HG03520 (cell line): ENCODE results near the gene DOK6.

Experiments
- ATAC-seq: cut with Tn5 transposase; IDR thresholded peaks from one replicate; pipeline ENCODE4 v1.9.1; 2021; ENCODE audit warnings: mild to moderate bottlenecking, moderate library complexity; ENCODE audit not compliant: unreplicated experiment

The DOK6 gene

GRCh38 chr18:69531973-69532372 is 131.3 kb downstream of the DOK6 start:
- no peak for ATAC-seq

- ATAC-seq, result no peak
These were observed 136.5 kb downstream of the DOK6 start for GRCh38 chr18:69537183-69537582.

DNA sequence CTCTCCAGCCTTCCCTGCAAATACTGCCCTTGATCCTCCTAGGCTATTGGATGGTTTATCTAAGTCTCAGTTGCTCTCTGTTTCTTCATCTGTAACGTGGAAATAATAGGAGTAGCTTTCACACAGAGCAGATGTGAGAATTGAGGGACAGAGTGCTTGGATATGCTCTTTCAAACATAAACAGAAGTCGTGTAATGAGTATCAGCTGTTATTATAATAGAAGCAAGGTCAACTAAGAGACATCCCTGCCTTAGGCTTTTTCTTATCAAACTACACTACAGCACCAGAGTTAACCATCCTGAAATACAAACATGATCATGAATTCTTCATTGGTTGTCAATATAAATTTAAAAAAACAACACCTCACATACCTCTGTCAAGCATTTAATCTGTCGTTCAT is 138.2 kb downstream of the DOK6 start:
- ATAC-seq, result no peak

GRCh38 chr18:69539404-69539803 is 138.7 kb downstream of the DOK6 start:
- no peak for ATAC-seq

DNA sequence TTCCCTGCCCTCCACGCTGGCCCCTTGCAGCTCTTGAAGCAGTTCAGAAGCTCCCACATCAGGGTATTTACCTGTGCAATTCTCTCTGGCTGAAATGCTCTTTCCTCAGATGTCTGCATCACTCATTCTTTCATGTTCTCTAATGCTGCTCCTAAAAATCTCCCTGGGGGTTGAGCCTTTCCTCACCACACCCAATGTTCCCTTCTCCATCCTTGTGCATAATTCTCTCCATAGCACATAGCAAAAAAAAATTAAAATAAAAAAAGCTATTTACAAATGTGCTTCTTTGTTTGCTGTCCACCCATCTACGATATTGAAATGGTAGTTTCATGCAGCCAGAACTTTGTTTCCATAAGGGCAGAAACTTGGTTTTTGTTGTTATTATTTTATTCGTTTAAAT is 155.5 kb downstream of the DOK6 start:
- ATAC-seq, result no peak

DNA sequence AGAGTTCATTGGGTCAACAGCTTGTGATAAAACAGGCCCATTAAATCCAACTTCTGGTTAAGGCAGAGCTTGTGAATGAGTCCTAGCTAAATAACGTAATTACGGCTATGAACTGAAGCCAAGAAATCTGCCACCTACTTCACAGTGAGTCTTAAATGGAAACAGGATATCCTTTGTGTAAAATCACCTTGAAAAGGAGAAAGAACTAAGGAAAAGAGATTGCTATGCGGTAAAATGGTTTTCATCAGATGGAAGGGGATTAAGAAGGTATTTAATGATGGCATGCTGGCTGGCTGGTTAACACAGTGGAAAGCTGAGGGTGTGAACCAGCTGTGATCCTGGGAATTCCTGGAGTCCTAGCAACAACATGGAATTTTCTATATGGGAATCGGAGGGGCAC is 156.6 kb downstream of the DOK6 start:
- ATAC-seq, result no peak

DNA sequence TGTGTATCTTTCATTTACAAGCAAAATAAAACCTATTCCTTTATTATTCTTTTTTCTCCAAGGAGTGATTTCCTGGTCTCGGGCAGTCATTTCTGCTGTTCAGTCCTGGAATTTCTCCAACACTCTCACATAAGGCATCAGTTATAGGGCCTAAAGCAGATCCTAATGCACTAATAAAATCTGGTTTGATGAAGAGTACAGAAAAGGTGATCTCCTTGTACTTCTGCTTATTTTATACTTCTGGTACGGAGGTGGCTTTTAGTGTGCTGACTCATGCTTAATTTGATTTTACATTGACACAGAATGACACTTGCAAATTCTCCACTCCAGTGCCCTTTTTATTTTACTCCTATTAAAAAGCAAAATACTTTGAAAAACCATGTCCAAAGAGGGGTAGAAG is 157.4 kb downstream of the DOK6 start:
- no peak for ATAC-seq

DNA sequence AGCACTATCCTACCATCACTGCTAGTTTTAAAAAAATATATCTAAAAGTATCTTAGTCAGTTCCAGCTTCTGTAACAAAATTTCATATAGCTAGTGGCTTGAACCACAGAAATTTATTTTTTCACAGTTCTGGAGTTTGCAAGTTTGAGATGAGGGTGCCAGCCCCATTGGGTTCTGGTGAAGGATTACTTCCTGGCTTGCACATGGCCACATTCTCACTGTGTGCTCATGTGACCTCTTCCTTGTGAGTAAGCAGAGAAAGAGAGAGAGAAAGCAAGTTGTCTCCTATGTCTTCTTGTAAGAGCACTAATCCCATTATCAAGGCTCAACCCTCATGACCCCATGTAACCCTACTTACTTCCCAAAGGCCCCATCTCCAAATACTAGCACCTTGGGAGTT is 158.9 kb downstream of the DOK6 start:
- no peak for ATAC-seq

GRCh38 chr18:69564602-69565001 is 163.9 kb downstream of the DOK6 start:
- ATAC-seq, result no peak

DNA sequence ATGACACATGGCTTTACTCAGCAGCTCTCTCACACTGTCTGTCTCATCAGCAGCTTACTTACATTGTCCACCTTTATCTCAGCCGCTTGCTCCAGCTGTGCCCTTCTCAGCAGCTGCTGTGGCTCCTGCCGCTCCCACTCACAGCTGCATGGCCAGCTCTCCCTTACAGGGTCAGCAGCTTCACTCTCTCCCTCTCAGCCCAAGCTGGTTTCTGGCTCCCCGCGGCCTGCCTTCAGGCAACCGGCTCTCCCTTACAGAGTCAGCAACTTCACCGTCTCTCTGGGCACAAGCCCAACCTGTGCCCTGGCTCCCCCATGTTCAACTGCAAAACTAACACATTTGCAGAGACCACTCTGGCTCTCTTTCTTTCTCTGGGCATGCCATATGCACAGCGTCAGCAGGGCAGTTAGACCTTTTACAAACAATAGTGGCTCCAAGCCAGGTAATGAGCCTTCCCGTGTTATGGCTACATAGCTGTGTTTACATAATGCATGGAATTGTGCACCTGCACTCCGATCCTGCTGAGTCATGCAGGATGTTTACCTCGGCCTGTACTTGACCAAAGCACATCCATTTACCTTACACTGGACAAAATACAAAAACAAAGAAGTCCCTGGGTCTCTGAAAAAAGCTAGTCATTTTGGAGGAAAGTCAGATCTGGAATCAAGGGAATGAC is 167.3 kb downstream of the DOK6 start:
- ATAC-seq, result no peak

DNA sequence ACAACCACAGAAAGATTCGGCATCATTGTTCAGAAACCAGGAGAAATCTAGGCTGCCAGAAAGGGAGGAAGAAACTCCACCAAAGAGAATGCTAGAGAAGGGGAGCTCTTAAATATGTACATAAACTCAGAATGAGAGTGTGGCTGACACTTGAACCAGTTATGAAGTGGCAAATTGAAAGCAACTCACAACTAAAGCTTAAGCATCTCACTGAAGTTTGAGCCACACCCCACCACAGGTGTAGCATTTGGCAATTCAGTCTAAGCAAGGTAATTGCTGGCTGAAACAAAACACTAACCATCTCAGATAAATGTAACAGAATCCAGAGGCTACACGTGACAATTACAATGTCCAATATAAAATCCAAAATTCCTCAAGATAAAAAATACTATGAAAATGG is 168.4 kb downstream of the DOK6 start:
- ATAC-seq, result no peak

GRCh38 chr18:69574401-69574800 is 173.7 kb downstream of the DOK6 start:
- no peak for ATAC-seq

GRCh38 chr18:69580107-69580506 is 179.4 kb downstream of the DOK6 start:
- peak; percentile 88 for ATAC-seq

DNA sequence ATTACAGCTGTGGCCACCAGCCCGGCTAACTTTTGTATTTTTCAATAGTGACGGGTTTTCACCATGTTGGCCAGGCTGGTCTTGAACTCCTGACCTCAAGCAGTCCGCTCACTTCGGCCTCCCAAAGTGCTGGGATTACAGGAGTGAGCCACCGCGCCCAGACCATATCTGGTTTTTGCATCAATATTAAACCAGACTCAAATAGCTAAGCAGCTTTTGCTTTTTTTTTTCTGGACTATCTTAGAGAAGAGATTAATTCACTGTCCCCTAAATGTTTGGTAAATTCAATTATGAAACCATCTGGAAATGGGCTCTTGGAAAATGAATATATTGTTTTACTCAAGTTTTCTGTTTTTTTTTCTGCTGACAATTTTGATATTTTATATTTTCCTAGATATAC is 183.7 kb downstream of the DOK6 start:
- ATAC-seq, result no peak

DNA sequence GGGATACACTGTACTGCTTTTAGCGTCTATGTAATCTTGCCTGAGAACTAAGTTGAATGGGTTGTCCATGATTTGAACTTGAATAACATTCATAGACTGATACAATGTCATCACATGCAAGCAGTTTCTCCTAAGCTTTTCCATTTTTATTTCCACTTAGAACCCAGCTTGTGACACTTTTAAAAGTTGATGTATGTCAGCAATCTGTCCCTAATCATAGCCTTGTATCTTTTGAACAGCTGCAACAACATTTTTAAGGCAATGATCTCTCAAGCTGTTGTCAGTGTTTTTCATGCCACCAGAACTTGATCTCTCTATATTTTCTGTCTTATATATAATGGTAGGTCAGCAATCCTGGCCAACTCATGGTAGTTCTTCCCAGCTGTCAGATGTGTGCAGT is 185.0 kb downstream of the DOK6 start:
- ATAC-seq, result no peak

- no peak for ATAC-seq
These were observed 185.8 kb downstream of the DOK6 start for GRCh38 chr18:69586537-69586936.

GRCh38 chr18:69588301-69588700 is 187.6 kb downstream of the DOK6 start:
- no peak for ATAC-seq

DNA sequence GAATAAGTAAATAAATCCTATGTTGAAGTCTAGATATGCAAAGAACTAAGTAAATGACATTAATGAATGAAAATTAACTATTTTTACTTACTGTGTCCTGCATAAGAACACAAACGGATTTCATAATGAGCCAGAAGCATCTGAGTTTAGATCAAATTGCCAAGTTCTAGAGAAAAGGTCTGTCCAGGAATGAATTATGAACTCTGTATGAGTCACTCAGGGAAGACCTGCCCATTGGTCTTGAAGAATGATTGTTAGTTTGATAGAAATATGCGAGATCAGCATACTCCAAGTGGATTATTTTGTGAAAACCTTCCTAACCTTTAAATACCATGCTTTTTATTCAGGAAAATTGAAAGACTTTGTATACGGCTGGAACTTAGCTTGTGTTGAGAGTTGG is 189.5 kb downstream of the DOK6 start:
- no peak for ATAC-seq

- ATAC-seq, result no peak
These were observed 195.7 kb downstream of the DOK6 start for GRCh38 chr18:69596345-69596744.

- ATAC-seq, result no peak
These were observed 196.9 kb downstream of the DOK6 start for GRCh38 chr18:69597561-69597960.

GRCh38 chr18:69599377-69599776 is 198.7 kb downstream of the DOK6 start:
- ATAC-seq, result no peak

DNA sequence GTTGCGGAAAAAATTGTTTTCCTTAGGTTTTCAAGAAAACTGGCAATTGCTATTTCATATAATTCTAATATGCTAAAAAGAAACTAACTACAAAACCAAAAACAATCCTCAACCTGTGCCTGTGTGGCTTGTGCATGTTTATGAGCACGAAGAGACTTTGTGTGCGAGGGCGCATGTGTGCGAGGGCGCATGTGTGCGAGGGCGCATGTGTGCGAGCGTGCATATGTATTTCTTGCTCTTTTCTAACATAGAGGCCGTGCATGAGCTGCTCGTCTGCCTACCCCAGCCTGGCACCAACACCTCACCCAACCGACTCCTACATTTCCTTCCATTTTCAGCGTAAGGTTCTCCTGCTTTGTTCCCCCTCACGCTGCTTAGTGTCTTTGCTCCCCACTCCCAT is 211.6 kb downstream of the DOK6 start:
- ATAC-seq, result no peak

GRCh38 chr18:69616114-69616513 is 215.4 kb downstream of the DOK6 start:
- no peak for ATAC-seq
